NCI-H2196 (cell line): ENCODE results near the gene ADAM11.

Experiments used
- DNase-seq: peaks from one replicate; lab custom pipeline; 2025; ENCODE audit not compliant: unreplicated experiment; lab: John Stamatoyannopoulos, UW

The ADAM11 gene

GRCh38 chr17:44757045-44757917, 1.5 kb upstream of the ADAM11 start:
- no peak for DNase-seq

GRCh38 chr17:44757918-44758413, 822 bp upstream of the ADAM11 start:
- no peak for DNase-seq

- DNase-seq = no peak
These were observed 513 bp downstream of the ADAM11 start for GRCh38 chr17:44759086-44759915.

- DNase-seq = no peak
These were observed 1.1 kb downstream of the ADAM11 start for GRCh38 chr17:44759916-44760243.

- no peak for DNase-seq
These were observed 1.9 kb downstream of the ADAM11 start for GRCh38 chr17:44760474-44761308.

- DNase-seq = no peak
These were observed 3.4 kb downstream of the ADAM11 start for GRCh38 chr17:44761932-44762810.

- DNase-seq = no peak
These were observed 4.4 kb downstream of the ADAM11 start for GRCh38 chr17:44763170-44763569.

GRCh38 chr17:44765965-44766364, 7.2 kb downstream of the ADAM11 start:
- DNase-seq = no peak

- peak; percentile 23 for DNase-seq
These were observed 7.7 kb downstream of the ADAM11 start for GRCh38 chr17:44766409-44767038.

- no peak for DNase-seq
These were observed 8.7 kb downstream of the ADAM11 start for GRCh38 chr17:44767493-44767892.

- DNase-seq = no peak
These were observed 9.8 kb downstream of the ADAM11 start for GRCh38 chr17:44768505-44769142.

GRCh38 chr17:44769230-44769629, 10.4 kb downstream of the ADAM11 start:
- no peak for DNase-seq

- DNase-seq = no peak
These were observed 10.9 kb downstream of the ADAM11 start for GRCh38 chr17:44769647-44770084.

GRCh38 chr17:44770166-44770925, 11.6 kb downstream of the ADAM11 start:
- no peak for DNase-seq

- no peak for DNase-seq
These were observed 13.7 kb downstream of the ADAM11 start for GRCh38 chr17:44772308-44773045.

- DNase-seq = no peak
These were observed 14.4 kb downstream of the ADAM11 start for GRCh38 chr17:44773140-44773539.

- peak; percentile 93 for DNase-seq
These were observed 15.7 kb downstream of the ADAM11 start for GRCh38 chr17:44774271-44775135.
